Fibroblast of lung (primary cell): ENCODE data around the gene NIPSNAP2. TPM values are rescaled to one million over a fixed set of nuclear protein-coding genes. Genes with fewer than 3 reads are reported as not detected.
A peak's percentile ranks its signal among the peaks of the same experiment; 100 is the strongest.

Source experiments
- DNase-seq, 2 donors: peaks; one replicate each; pipeline versions ENCODE4 v3.0.0 to v3.0.0-alpha.2; 2010; ENCODE audit warnings: low read depth in 2 of 2
- H2AFZ ChIP-seq: 2 replicates; pipeline ENCODE4 v1.5.1; 2012; ENCODE audit warnings: low read length, control low read depth, inconsistent platforms
- H3K27ac ChIP-seq: 2 replicates; pipeline ENCODE4 v1.5.1; 2011; ENCODE audit warnings: low read length, control low read depth; ENCODE audit not compliant: insufficient read depth
- H3K27me3 ChIP-seq: 2 replicates; pipeline ENCODE4 v1.5.1; 2011; ENCODE audit warnings: mild to moderate bottlenecking, low read length; ENCODE audit not compliant: control insufficient read depth, insufficient read depth
- H3K36me3 ChIP-seq: 2 replicates; pipeline ENCODE4 v1.5.1; 2011; ENCODE audit warnings: low read length; ENCODE audit not compliant: control insufficient read depth, insufficient read depth
- H3K4me1 ChIP-seq: 2 replicates; pipeline ENCODE4 v1.5.1; 2011; ENCODE audit warnings: low read length; ENCODE audit not compliant: control insufficient read depth, insufficient read depth; ENCODE audit errors: extremely low read depth
- H3K4me2 ChIP-seq: 2 replicates; pipeline ENCODE4 v1.5.1; 2011; ENCODE audit warnings: low read length, control low read depth; ENCODE audit not compliant: insufficient read depth; ENCODE audit errors: extremely low read depth
- H3K4me3 ChIP-seq, 4 experiments: fragments of 200-600 bp in 1 of 4; sonication (generic) in 1 of 4; replicated peaks in 1 of 4; 2 replicates each; pipeline ENCODE4 v1.5.1; 2011 to 2016; ENCODE audit warnings: low read length in 4 of 4, low read depth in 3 of 4, mild to moderate bottlenecking in 3 of 4, control low read depth in 2 of 4, inconsistent platforms in 1 of 4, mixed read lengths in 1 of 4; ENCODE audit not compliant: insufficient read depth in 1 of 4; ENCODE audit errors: control extremely low read depth in 1 of 4
- H3K79me2 ChIP-seq: 2 replicates; pipeline ENCODE4 v1.5.1; 2012; ENCODE audit warnings: mild to moderate bottlenecking, low read length, inconsistent platforms; ENCODE audit not compliant: control insufficient read depth, insufficient read depth
- H3K9ac ChIP-seq: 2 replicates; pipeline ENCODE4 v1.5.1; 2011; ENCODE audit warnings: mild to moderate bottlenecking, low read length, control low read depth; ENCODE audit not compliant: insufficient read depth
- H3K9me3 ChIP-seq: 2 replicates; pipeline ENCODE4 v1.5.1; 2012; ENCODE audit warnings: low read depth, low read length; ENCODE audit not compliant: control insufficient read depth, insufficient read depth
- H4K20me1 ChIP-seq: 2 replicates; pipeline ENCODE4 v1.5.1; 2011; ENCODE audit warnings: low read length; ENCODE audit not compliant: control insufficient read depth, insufficient read depth; ENCODE audit errors: extremely low read depth
- CTCF ChIP-seq, 2 donors: IDR thresholded peaks in 1 of 2; conservative IDR thresholded peaks in 1 of 2; 1 replicate in 1 of 2; 2 replicates in 1 of 2; pipeline ENCODE4 v1.5.1; 2011 to 2012; ENCODE audit warnings: low read length in 2 of 2, control low read depth in 1 of 2, inconsistent platforms in 1 of 2, low read depth in 1 of 2, mild to moderate bottlenecking in 1 of 2
- EZH2 ChIP-seq: IDR thresholded peaks from 2 replicates; pipeline ENCODE4 v1.5.1; 2012; ENCODE audit warnings: low read length, control low read depth, mild to moderate bottlenecking; ENCODE audit errors: missing control alignments
- polyA plus RNA-seq, 2 donors: library from polyadenylated mRNA; depleted of rRNA in 1 of 2; stranded (reverse) in 1 of 2; unstranded in 1 of 2; fragments of >200 nt; gene quantifications; 2 replicates each; pipeline ENCODE4 v1.2.1, GENCODE V29; 2011 to 2012; ENCODE audit warnings: missing spikeins in 1 of 2
- total RNA-seq: library from RNA; depleted of rRNA; stranded (reverse); fragments of >200 nt; gene quantifications from 2 replicates; pipeline ENCODE4 v1.2.1, GENCODE V29; 2014

Gene NIPSNAP2
- total and polyA plus RNA-seq, 2 donors (not counting 1 experiment from before 2014, with no cell fraction given), result 42.4 to 65.0 TPM

GRCh38 chr7:55973747-55974250 is 9.4 kb downstream of the NIPSNAP2 start:
- no peak for DNase-seq

GRCh38 chr7:55975988-55976633 is 11.7 kb downstream of the NIPSNAP2 start:
- Histone ChIP-seq H3K9ac (no peak overlapping the region), H3K27me3 (no peaks in the 10 kb centered on the region), H2AFZ (no peak overlapping the region), H3K79me2 (peaks cover 2% of the 10 kb centered on the region), H3K9me3 (no peaks in the 10 kb centered on the region), H3K36me3 (peaks cover 4% of the 10 kb centered on the region), H4K20me1 (no peaks in the 10 kb centered on the region), H3K4me3 (no peak overlapping the region), H3K4me1 (no peaks in the 10 kb centered on the region), H3K27ac (no peak overlapping the region), H3K4me2 (no peak overlapping the region)
- TF ChIP-seq EZH2 (no peak), CTCF (conservative IDR thresholded peaks at IDR 0.05 in 1 of 2, IDR thresholded peaks at IDR 0.05 in 1 of 2; ENCODE audit: low read depth in 1 of 2, low read length in 2 of 2) (no peak)
- DNase-seq, result no peak

More at GRCh38 chr7:55973747-55974250, 9.4 kb downstream of the NIPSNAP2 start:
- no peak overlapping the region for H2AFZ ChIP-seq
- H3K79me2 ChIP-seq, result peaks cover 4% of the 10 kb centered on the region
- no peak for TF ChIP-seq CTCF (conservative IDR thresholded peaks at IDR 0.05 in 1 of 2, IDR thresholded peaks at IDR 0.05 in 1 of 2; ENCODE audit: low read depth in 1 of 2, low read length in 2 of 2)
- TF ChIP-seq EZH2, result no peak
- no peak overlapping the region for H3K4me2 ChIP-seq
- no peak overlapping the region for H3K4me3 ChIP-seq
- no peak overlapping the region for H3K9ac ChIP-seq
- H3K27ac ChIP-seq, result no peak overlapping the region
- no peaks in the 10 kb centered on the region for H3K9me3 ChIP-seq
- no peaks in the 10 kb centered on the region for H3K36me3 ChIP-seq
- no peaks in the 10 kb centered on the region for H3K27me3 ChIP-seq
- no peaks in the 10 kb centered on the region for H3K4me1 ChIP-seq
- H4K20me1 ChIP-seq, result no peaks in the 10 kb centered on the region

- H3K4me2 ChIP-seq, result no peak overlapping the region
- H3K79me2 ChIP-seq, result no peaks in the 10 kb centered on the region
These were observed 13.4 kb downstream of the NIPSNAP2 start for GRCh38 chr7:55977831-55978230.

More at GRCh38 chr7:55977831-55978230, 13.4 kb downstream of the NIPSNAP2 start:
- no peak overlapping the region for H3K27ac ChIP-seq
- H2AFZ ChIP-seq, result no peak overlapping the region
- H3K9me3 ChIP-seq, result no peaks in the 10 kb centered on the region
- H3K36me3 ChIP-seq, result peaks cover 5% of the 10 kb centered on the region
- no peaks in the 10 kb centered on the region for H3K4me1 ChIP-seq
- no peaks in the 10 kb centered on the region for H4K20me1 ChIP-seq
- no peak overlapping the region for H3K4me3 ChIP-seq
- H3K27me3 ChIP-seq, result no peaks in the 10 kb centered on the region
- DNase-seq, result peak; percentile 17 to 79
- TF ChIP-seq CTCF (conservative IDR thresholded peaks at IDR 0.05 in 1 of 2, IDR thresholded peaks at IDR 0.05 in 1 of 2; ENCODE audit: low read depth in 1 of 2, low read length in 2 of 2) (no peak), EZH2 (no peak)
- no peak overlapping the region for H3K9ac ChIP-seq
